SK-N-SH (cell line): ENCODE results near the gene TRMT10B. TPM values are rescaled to one million over a fixed set of nuclear protein-coding genes. Genes with fewer than 3 reads are reported as not detected.
A peak's percentile ranks its signal among the peaks of the same experiment; 100 is the strongest.

Experiments
- CTCF ChIA-PET: fragments of 300-600, 350-600 bp; formaldehyde crosslinking; extraction: SDS; loops from one replicate; lab custom pipeline; 2021; lab: Yijun Ruan, JAX
- POLR2A ChIA-PET: fragments of 350-600 bp; sonication (Branson Sonifier 250); formaldehyde crosslinking; extraction: SDS; loops from one replicate; lab custom pipeline; 2020; ENCODE audit warnings: antibody characterized with exemption, inconsistent platforms; lab: Yijun Ruan, JAX
- DNase-seq: peaks from one replicate; pipeline ENCODE4 v3.0.0; 2012
- H2AFZ ChIP-seq: fragments of 200-600 bp; sonication (generic); 2 replicates; pipeline ENCODE4 v1.8.1; 2016; ENCODE audit warnings: antibody characterized with exemption, mild to moderate bottlenecking, low read depth
- H3F3A ChIP-seq: fragments of 200-600 bp; sonication (generic); replicated peaks from 2 replicates; pipeline ENCODE3; 2016; ENCODE audit warnings: antibody characterized with exemption, mild to moderate bottlenecking; ENCODE audit not compliant: insufficient read depth
- H3K27ac ChIP-seq, 2 experiments: fragments of 200-500 bp in 1 of 2; fragments of 200-600 bp in 1 of 2; sonication (Bioruptor generic) in 1 of 2; sonication (generic), shearing (Covaris generic) in 1 of 2; 2 replicates each; pipeline versions ENCODE4 v1.5.1 to v1.6.1; 2014 to 2016; ENCODE audit warnings: low read depth in 2 of 2, inconsistent platforms in 1 of 2, low read length in 1 of 2, mild to moderate bottlenecking in 1 of 2, mixed read lengths in 1 of 2
- H3K27me3 ChIP-seq: fragments of 200-600 bp; sonication (generic), shearing (Covaris generic); 2 replicates; pipeline ENCODE4 v1.6.1; 2016; ENCODE audit warnings: mixed run types; ENCODE audit not compliant: insufficient read depth
- H3K36me3 ChIP-seq, 2 experiments: fragments of 200-500 bp in 1 of 2; fragments of 200-600 bp in 1 of 2; sonication (Bioruptor generic) in 1 of 2; sonication (generic) in 1 of 2; replicated peaks in 1 of 2; 2 replicates each; pipeline versions ENCODE3 to v1.5.1; 2014 to 2016; ENCODE audit warnings: low read length in 1 of 2, mild to moderate bottlenecking in 1 of 2; ENCODE audit not compliant: insufficient read depth in 2 of 2, control insufficient read depth in 1 of 2
- H3K4me1 ChIP-seq, 2 experiments: fragments of 200-500 bp in 1 of 2; fragments of 200-600 bp in 1 of 2; sonication (Bioruptor generic) in 1 of 2; sonication (generic), shearing (Covaris generic) in 1 of 2; 2 replicates each; pipeline versions ENCODE4 v1.5.1 to v1.6.1; 2014 to 2016; ENCODE audit warnings: low read depth in 1 of 2, low read length in 1 of 2, mixed run types in 1 of 2; ENCODE audit not compliant: insufficient read depth in 2 of 2, control insufficient read depth in 1 of 2
- H3K4me2 ChIP-seq: fragments of 200-600 bp; sonication (generic), shearing (Covaris generic); 2 replicates; pipeline ENCODE4 v1.6.1; 2017; ENCODE audit warnings: mixed run types
- H3K4me3 ChIP-seq, 2 experiments: fragments of 200-500 bp in 1 of 2; fragments of 200-600 bp in 1 of 2; sonication (Bioruptor generic) in 1 of 2; sonication (generic), shearing (Covaris generic) in 1 of 2; 2 replicates each; pipeline versions ENCODE4 v1.5.1 to v1.8.1; 2014 to 2016; ENCODE audit warnings: low read depth in 2 of 2, inconsistent platforms in 1 of 2, low read length in 1 of 2, mild to moderate bottlenecking in 1 of 2, mixed read lengths in 1 of 2, moderate library complexity in 1 of 2
- H3K79me2 ChIP-seq: fragments of 200-600 bp; sonication (generic); 2 replicates; pipeline ENCODE4 v1.8.1; 2017; ENCODE audit warnings: mild to moderate bottlenecking; ENCODE audit not compliant: insufficient read depth
- H3K9ac ChIP-seq: fragments of 200-600 bp; sonication (generic); 2 replicates; pipeline ENCODE4 v1.6.1; 2017; ENCODE audit warnings: mixed run types
- H3K9me2 ChIP-seq: fragments of 200-600 bp; sonication (generic); 2 replicates; pipeline ENCODE4 v1.6.1; 2017; ENCODE audit warnings: mixed run types
- H3K9me3 ChIP-seq: fragments of 200-600 bp; sonication (generic); 2 replicates; pipeline ENCODE4 v1.6.1; 2017; ENCODE audit warnings: mixed run types, mild to moderate bottlenecking, moderate library complexity
- H4K20me1 ChIP-seq: fragments of 200-600 bp; sonication (generic); 2 replicates; pipeline ENCODE4 v1.6.1; 2017; ENCODE audit warnings: mild to moderate bottlenecking, mixed run types; ENCODE audit not compliant: insufficient read depth
- CHD2 ChIP-seq: fragments of 150-350 bp; IDR thresholded peaks from 2 replicates; pipeline ENCODE4 v1.6.1; 2018; ENCODE audit warnings: low read length; ENCODE audit not compliant: partially characterized antibody
- ELF1 ChIP-seq: IDR thresholded peaks from 2 replicates; pipeline ENCODE4 v1.4.0; 2012
- EP300 ChIP-seq, 2 experiments: IDR thresholded peaks; 2 replicates each; pipeline versions ENCODE4 v1.4.0 to v1.6.1; 2012; ENCODE audit warnings: borderline replicate concordance in 1 of 2, low read depth in 1 of 2, low read length in 1 of 2
- EZH2phosphoT487 ChIP-seq: fragments of 200-600 bp; sonication (generic); IDR thresholded peaks from 2 replicates; pipeline ENCODE4 v1.6.1; 2017; ENCODE audit warnings: low read depth, mixed run types, mild to moderate bottlenecking, antibody characterized with exemption, moderate library complexity, borderline replicate concordance
- FOXJ3 ChIP-seq: sonication (generic); formaldehyde crosslinking; IDR thresholded peaks from 2 replicates; pipeline ENCODE4 v1.5.1; 2020; ENCODE audit warnings: mild to moderate bottlenecking, missing genetic modification reagents
- GABPA ChIP-seq: IDR thresholded peaks from 2 replicates; pipeline ENCODE4 v1.4.0; 2012; ENCODE audit warnings: low read depth, mild to moderate bottlenecking
- GATA2 ChIP-seq: sonication (generic); formaldehyde crosslinking; IDR thresholded peaks from 2 replicates; pipeline ENCODE4 v1.5.0; 2020; ENCODE audit warnings: mild to moderate bottlenecking, missing genetic modification reagents
- MXI1 ChIP-seq: IDR thresholded peaks from 2 replicates; pipeline ENCODE4 v1.6.1; 2012; ENCODE audit warnings: mild to moderate bottlenecking, low read depth, low read length, improper control_type of control experiment
- NRF1 ChIP-seq: IDR thresholded peaks from 2 replicates; pipeline ENCODE4 v1.6.1; 2012; ENCODE audit warnings: low read depth, mild to moderate bottlenecking, low read length
- RXRA ChIP-seq: IDR thresholded peaks from 2 replicates; pipeline ENCODE4 v1.4.0; 2012; ENCODE audit warnings: low read depth, mild to moderate bottlenecking, borderline replicate concordance
- SIN3A ChIP-seq: IDR thresholded peaks from 2 replicates; pipeline ENCODE4 v1.6.1; 2012; ENCODE audit warnings: low read depth, mild to moderate bottlenecking, low read length, moderate library complexity, borderline replicate concordance
- TCF12 ChIP-seq: IDR thresholded peaks from 2 replicates; pipeline ENCODE4 v1.4.0; 2012
- TEAD4 ChIP-seq: IDR thresholded peaks from 2 replicates; pipeline ENCODE4 v1.4.0; 2012; ENCODE audit warnings: mild to moderate bottlenecking, borderline replicate concordance; ENCODE audit not compliant: insufficient read depth
- WGBS: methylation state at CpG from one replicate; pipeline ENCODE4 v1.1.6; 2017; ENCODE audit warnings: low lambda C conversion rate; 5-methylcytosine and 5-hydroxymethylcytosine counted together
- polyA plus RNA-seq, 3 experiments: library from polyadenylated mRNA; depleted of rRNA; stranded (reverse); fragments of >200 nt; gene quantifications; 2 replicates each; pipeline ENCODE4 v1.2.3, GENCODE V29; 2012
- TF ChIP-seq, protein P1 (sequence below): IDR thresholded peaks from 2 replicates; pipeline ENCODE4; 2012
- TF ChIP-seq, protein P2 (sequence below): fragments of 150-350 bp; IDR thresholded peaks from 2 replicates; pipeline ENCODE4 v1.6.1; 2017; ENCODE audit warnings: antibody characterized with exemption, low read length, low read depth, borderline replicate concordance
- TF ChIP-seq, protein P3 (sequence below): IDR thresholded peaks from 2 replicates; pipeline ENCODE4 v1.6.1; 2012; ENCODE audit warnings: mild to moderate bottlenecking, low read depth, low read length, moderate library complexity
- TF ChIP-seq, protein P4 (sequence below): IDR thresholded peaks from 2 replicates; pipeline ENCODE4 v1.4.0; 2012; ENCODE audit warnings: low read depth, borderline replicate concordance
- TF ChIP-seq, protein P5 (sequence below): fragments of 150-350 bp; IDR thresholded peaks from 2 replicates; pipeline ENCODE4 v1.6.1; 2016; ENCODE audit warnings: mild to moderate bottlenecking, low read depth, low read length
- TF ChIP-seq, protein P6 (sequence below): fragments of 200-600 bp; sonication (generic); IDR thresholded peaks from 2 replicates; pipeline ENCODE4 v1.6.1; 2017; ENCODE audit warnings: antibody characterized with exemption, mild to moderate bottlenecking, moderate library complexity

Gene TRMT10B, protein sequence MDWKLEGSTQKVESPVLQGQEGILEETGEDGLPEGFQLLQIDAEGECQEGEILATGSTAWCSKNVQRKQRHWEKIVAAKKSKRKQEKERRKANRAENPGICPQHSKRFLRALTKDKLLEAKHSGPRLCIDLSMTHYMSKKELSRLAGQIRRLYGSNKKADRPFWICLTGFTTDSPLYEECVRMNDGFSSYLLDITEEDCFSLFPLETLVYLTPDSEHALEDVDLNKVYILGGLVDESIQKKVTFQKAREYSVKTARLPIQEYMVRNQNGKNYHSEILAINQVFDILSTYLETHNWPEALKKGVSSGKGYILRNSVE
- 7.3 and 8.4 TPM in 2 replicates for polyA plus RNA-seq (2012; rRNA removed)
- polyA plus RNA-seq (2012; cell fraction: cytosol; rRNA removed) = 9.7 and 11.5 TPM in 2 replicates
- 7.7 and 12.5 TPM in 2 replicates for polyA plus RNA-seq (2012; cell fraction: nucleus; rRNA removed)

DNA sequence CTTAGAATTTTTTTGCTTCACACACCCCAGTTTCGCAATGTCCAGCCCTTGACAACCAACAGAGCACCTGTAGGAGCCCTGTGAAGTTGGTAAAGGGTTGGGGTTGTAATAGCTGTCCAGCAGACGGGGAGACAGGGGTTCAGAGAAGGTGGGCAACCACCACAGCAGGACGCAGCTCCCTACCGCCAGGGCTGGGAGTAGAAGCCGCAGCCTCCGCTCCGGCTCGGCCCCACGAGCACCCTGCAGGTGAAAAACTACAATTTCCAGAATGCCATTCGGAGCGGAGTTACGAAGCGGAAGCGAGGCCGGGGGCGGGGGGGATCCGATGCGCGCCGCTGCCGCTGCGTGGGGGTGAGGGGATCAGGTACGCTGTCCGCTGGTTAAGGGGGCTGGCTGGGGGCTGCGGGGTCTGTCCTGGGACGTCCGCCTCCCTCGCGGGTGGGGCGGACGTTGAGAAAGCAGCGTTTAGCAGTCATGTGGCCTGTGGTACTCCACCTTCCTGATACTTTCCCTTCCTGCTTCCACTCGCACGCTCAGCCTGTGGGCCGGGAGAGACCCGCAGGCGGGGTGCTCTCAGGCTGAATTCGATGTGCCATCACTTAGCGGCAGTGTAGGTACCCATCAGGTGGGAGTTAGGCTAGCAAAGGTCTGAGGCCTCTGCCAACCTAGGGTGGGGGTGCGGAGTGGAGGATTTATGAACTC, at the start of gene TRMT10B:
TSS of gene TRMT10B (plus strand) at position 317 of the 702 bp plus-strand sequence. CDS start 8,127 bp downstream, outside the sequence.
- Histone ChIP-seq H4K20me1 (no peaks in the 10 kb centered on the region), H3K27me3 (no peaks in the 10 kb centered on the region), H2AFZ (peak within 1 kb of the TSS; percentile 96), H3K9me2 (no peaks in the 10 kb centered on the region), H3F3A (no peaks in the 10 kb centered on the region), H3K79me2 (0 out of 2 replicates have a peak, but pooled peaks cover 4% of the 10 kb centered on the region), H3K4me2 (peak within 1 kb of the TSS; percentile 81), H3K9ac (peak within 1 kb of the TSS; percentile 86), H3K4me1 (peaks cover 0 to 6% of the 10 kb centered on the region in 2 experiments; a peak in 1 of 4 replicates), H3K4me3 (peak within 1 kb of the TSS; percentile 84 to 90), H3K36me3 (no peaks in the 10 kb centered on the region), H3K27ac (peak within 1 kb of the TSS; percentile 38 to 76; a peak in 3 of 4 replicates), H3K9me3 (no peaks in the 10 kb centered on the region)
- ChIA-PET POLR2A (interaction anchor here (0.6 to 1.5 kb wide), 2 partner anchors 31 to 131 kb away, joined by 3 to 4 read pairs; partner anchors contain the start of gene EXOSC3), CTCF (interaction anchor here (0.7 kb wide), 1 partner anchor 26 kb away, joined by 3 read pairs; no protein-coding TSS in a partner anchor)
- DNase-seq = peak; percentile 93
- WGBS = 4% methylated on average over 30 of the region's 40 CpGs
- TF ChIP-seq TEAD4 = no peak
- no peak for TF ChIP-seq SIN3A
- no peak for TF ChIP-seq FOXJ3 (CRISPR knock-in tag)
- TF ChIP-seq, protein P1, sequence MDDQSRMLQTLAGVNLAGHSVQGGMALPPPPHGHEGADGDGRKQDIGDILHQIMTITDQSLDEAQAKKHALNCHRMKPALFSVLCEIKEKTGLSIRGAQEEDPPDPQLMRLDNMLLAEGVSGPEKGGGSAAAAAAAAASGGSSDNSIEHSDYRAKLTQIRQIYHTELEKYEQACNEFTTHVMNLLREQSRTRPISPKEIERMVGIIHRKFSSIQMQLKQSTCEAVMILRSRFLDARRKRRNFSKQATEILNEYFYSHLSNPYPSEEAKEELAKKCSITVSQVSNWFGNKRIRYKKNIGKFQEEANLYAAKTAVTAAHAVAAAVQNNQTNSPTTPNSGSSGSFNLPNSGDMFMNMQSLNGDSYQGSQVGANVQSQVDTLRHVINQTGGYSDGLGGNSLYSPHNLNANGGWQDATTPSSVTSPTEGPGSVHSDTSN = no peak
- TF ChIP-seq, protein P2, sequence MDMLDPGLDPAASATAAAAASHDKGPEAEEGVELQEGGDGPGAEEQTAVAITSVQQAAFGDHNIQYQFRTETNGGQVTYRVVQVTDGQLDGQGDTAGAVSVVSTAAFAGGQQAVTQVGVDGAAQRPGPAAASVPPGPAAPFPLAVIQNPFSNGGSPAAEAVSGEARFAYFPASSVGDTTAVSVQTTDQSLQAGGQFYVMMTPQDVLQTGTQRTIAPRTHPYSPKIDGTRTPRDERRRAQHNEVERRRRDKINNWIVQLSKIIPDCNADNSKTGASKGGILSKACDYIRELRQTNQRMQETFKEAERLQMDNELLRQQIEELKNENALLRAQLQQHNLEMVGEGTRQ = no peak
- TF ChIP-seq NRF1 = no peak
- TF ChIP-seq, protein P3, sequence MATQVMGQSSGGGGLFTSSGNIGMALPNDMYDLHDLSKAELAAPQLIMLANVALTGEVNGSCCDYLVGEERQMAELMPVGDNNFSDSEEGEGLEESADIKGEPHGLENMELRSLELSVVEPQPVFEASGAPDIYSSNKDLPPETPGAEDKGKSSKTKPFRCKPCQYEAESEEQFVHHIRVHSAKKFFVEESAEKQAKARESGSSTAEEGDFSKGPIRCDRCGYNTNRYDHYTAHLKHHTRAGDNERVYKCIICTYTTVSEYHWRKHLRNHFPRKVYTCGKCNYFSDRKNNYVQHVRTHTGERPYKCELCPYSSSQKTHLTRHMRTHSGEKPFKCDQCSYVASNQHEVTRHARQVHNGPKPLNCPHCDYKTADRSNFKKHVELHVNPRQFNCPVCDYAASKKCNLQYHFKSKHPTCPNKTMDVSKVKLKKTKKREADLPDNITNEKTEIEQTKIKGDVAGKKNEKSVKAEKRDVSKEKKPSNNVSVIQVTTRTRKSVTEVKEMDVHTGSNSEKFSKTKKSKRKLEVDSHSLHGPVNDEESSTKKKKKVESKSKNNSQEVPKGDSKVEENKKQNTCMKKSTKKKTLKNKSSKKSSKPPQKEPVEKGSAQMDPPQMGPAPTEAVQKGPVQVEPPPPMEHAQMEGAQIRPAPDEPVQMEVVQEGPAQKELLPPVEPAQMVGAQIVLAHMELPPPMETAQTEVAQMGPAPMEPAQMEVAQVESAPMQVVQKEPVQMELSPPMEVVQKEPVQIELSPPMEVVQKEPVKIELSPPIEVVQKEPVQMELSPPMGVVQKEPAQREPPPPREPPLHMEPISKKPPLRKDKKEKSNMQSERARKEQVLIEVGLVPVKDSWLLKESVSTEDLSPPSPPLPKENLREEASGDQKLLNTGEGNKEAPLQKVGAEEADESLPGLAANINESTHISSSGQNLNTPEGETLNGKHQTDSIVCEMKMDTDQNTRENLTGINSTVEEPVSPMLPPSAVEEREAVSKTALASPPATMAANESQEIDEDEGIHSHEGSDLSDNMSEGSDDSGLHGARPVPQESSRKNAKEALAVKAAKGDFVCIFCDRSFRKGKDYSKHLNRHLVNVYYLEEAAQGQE = no peak
- peak; percentile 68 for TF ChIP-seq MXI1
- no peak for TF ChIP-seq RXRA
- TF ChIP-seq CHD2 = peak; percentile 57
- TF ChIP-seq, protein P4, sequence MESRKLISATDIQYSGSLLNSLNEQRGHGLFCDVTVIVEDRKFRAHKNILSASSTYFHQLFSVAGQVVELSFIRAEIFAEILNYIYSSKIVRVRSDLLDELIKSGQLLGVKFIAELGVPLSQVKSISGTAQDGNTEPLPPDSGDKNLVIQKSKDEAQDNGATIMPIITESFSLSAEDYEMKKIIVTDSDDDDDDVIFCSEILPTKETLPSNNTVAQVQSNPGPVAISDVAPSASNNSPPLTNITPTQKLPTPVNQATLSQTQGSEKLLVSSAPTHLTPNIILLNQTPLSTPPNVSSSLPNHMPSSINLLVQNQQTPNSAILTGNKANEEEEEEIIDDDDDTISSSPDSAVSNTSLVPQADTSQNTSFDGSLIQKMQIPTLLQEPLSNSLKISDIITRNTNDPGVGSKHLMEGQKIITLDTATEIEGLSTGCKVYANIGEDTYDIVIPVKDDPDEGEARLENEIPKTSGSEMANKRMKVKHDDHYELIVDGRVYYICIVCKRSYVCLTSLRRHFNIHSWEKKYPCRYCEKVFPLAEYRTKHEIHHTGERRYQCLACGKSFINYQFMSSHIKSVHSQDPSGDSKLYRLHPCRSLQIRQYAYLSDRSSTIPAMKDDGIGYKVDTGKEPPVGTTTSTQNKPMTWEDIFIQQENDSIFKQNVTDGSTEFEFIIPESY = no peak
- TF ChIP-seq ELF1 = peak; percentile 77
- TF ChIP-seq GATA2 (CRISPR knock-in tag) = no peak
- peak; percentile 76 for TF ChIP-seq GABPA
- no peak for TF ChIP-seq TCF12
- TF ChIP-seq, protein P5, sequence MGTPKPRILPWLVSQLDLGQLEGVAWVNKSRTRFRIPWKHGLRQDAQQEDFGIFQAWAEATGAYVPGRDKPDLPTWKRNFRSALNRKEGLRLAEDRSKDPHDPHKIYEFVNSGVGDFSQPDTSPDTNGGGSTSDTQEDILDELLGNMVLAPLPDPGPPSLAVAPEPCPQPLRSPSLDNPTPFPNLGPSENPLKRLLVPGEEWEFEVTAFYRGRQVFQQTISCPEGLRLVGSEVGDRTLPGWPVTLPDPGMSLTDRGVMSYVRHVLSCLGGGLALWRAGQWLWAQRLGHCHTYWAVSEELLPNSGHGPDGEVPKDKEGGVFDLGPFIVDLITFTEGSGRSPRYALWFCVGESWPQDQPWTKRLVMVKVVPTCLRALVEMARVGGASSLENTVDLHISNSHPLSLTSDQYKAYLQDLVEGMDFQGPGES = no peak
- TF ChIP-seq, protein P6, sequence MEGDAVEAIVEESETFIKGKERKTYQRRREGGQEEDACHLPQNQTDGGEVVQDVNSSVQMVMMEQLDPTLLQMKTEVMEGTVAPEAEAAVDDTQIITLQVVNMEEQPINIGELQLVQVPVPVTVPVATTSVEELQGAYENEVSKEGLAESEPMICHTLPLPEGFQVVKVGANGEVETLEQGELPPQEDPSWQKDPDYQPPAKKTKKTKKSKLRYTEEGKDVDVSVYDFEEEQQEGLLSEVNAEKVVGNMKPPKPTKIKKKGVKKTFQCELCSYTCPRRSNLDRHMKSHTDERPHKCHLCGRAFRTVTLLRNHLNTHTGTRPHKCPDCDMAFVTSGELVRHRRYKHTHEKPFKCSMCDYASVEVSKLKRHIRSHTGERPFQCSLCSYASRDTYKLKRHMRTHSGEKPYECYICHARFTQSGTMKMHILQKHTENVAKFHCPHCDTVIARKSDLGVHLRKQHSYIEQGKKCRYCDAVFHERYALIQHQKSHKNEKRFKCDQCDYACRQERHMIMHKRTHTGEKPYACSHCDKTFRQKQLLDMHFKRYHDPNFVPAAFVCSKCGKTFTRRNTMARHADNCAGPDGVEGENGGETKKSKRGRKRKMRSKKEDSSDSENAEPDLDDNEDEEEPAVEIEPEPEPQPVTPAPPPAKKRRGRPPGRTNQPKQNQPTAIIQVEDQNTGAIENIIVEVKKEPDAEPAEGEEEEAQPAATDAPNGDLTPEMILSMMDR = peak; percentile 9; the same call in 1 of the 2 replicates
- no peak for TF ChIP-seq EP300 (IDR thresholded peaks at IDR 0.05; ENCODE audit: borderline replicate concordance in 1 of 2, low read depth in 1 of 2, low read length in 1 of 2)
- TF ChIP-seq EZH2phosphoT487 = no peak
